T-cell (primary cell): ENCODE results near the gene DTX4. TPM values are rescaled to one million over a fixed set of nuclear protein-coding genes. Genes with fewer than 3 reads are reported as not detected.
A peak's percentile ranks its signal among the peaks of the same experiment; 100 is the strongest.

Source experiments
- ATAC-seq, 4 experiments: fragments of 200-7000 bp in 3 of 4; fragments of 150-1000 bp in 1 of 4; cut with Tn5 transposase; replicated peaks in 1 of 4; 1 replicate in 3 of 4; 2 replicates in 1 of 4; pipeline ENCODE4 v1.10.0; 2021; ENCODE audit warnings: moderate library complexity in 3 of 4, mild to moderate bottlenecking in 2 of 4, moderate number of reproducible peaks in 1 of 4
- CTCF ChIA-PET, 2 donors: fragments of 300-600 bp; sonication (Branson Sonifier 250); formaldehyde crosslinking; loops; one replicate each; lab custom pipeline; 2022; ENCODE audit warnings: antibody characterized with exemption in 2 of 2; lab: Charles Lee
- POLR2A ChIA-PET, 2 donors: fragments of 300-600 bp; sonication (Branson Sonifier 250); formaldehyde crosslinking; loops; one replicate each; lab custom pipeline; 2022; ENCODE audit warnings: antibody characterized with exemption in 2 of 2; lab: Charles Lee
- DNase-seq, 35 experiments: peaks; one replicate each; pipeline versions ENCODE4 v3.0.0 to v3.0.0-alpha.2; 2013 to 2023
- H3K27ac ChIP-seq: one replicate; pipeline ENCODE4 v1.5.1; 2013; ENCODE audit warnings: low read length
- H3K27me3 ChIP-seq, 2 experiments: replicated peaks in 1 of 2; 1 replicate in 1 of 2; 2 replicates in 1 of 2; pipeline versions ENCODE4 v1.6.1 to v1.7.0; 2013; ENCODE audit warnings: low read length in 1 of 2, mixed read lengths in 1 of 2; ENCODE audit not compliant: control insufficient read depth in 2 of 2, insufficient read depth in 2 of 2; ENCODE audit errors: extremely low read depth in 1 of 2
- H3K36me3 ChIP-seq, 2 donors: 1 replicate in 1 of 2; 2 replicates in 1 of 2; pipeline versions ENCODE4 v1.6.1 to v1.7.0; 2013; ENCODE audit warnings: low read length in 1 of 2; ENCODE audit not compliant: control insufficient read depth in 2 of 2, insufficient read depth in 1 of 2; ENCODE audit errors: extremely low read depth in 1 of 2
- H3K4me1 ChIP-seq, 2 experiments: 1 replicate in 1 of 2; 2 replicates in 1 of 2; pipeline versions ENCODE4 v1.6.1 to v1.7.0; 2013; ENCODE audit warnings: low read length in 2 of 2, mixed read lengths in 1 of 2; ENCODE audit not compliant: insufficient read depth in 2 of 2, control insufficient read depth in 1 of 2; ENCODE audit errors: extremely low read depth in 1 of 2
- H3K4me3 ChIP-seq, 2 donors: 1 replicate in 1 of 2; 2 replicates in 1 of 2; pipeline versions ENCODE4 v1.5.1 to v1.7.0; 2013; ENCODE audit warnings: mild to moderate bottlenecking in 2 of 2, low read length in 1 of 2, moderate library complexity in 1 of 2; ENCODE audit not compliant: control insufficient read depth in 1 of 2; ENCODE audit errors: extremely low read depth in 1 of 2
- H3K9me3 ChIP-seq: 2 replicates; pipeline ENCODE4 v1.7.0; 2013
- H3K27ac Mint-ChIP-seq, 2 donors: one replicate each; pipeline ENCODE4 v1.8.0; 2020 to 2021; ENCODE audit warnings: mild to moderate bottlenecking in 2 of 2, mixed read lengths in 2 of 2
- H3K27me3 Mint-ChIP-seq, 2 donors: one replicate each; pipeline ENCODE4 v1.8.0; 2021 to 2022; ENCODE audit warnings: mixed read lengths in 2 of 2
- H3K36me3 Mint-ChIP-seq: one replicate; pipeline ENCODE4 v1.8.0; 2021; ENCODE audit warnings: mixed read lengths
- H3K4me1 Mint-ChIP-seq, 3 donors: one replicate each; pipeline ENCODE4 v1.8.0; 2020 to 2022; ENCODE audit warnings: mixed read lengths in 3 of 3, mild to moderate bottlenecking in 1 of 3
- H3K4me3 Mint-ChIP-seq, 3 donors: one replicate each; pipeline ENCODE4 v1.8.0; 2020 to 2022; ENCODE audit warnings: mild to moderate bottlenecking in 3 of 3, mixed read lengths in 3 of 3, moderate library complexity in 3 of 3
- H3K9me3 Mint-ChIP-seq, 3 donors: one replicate each; pipeline ENCODE4 v1.8.0; 2020 to 2022; ENCODE audit warnings: mixed read lengths in 3 of 3
- WGBS: methylation state at CpG from one replicate; pipeline ENCODE4 v1.1.5; 2013; ENCODE audit warnings: missing lambda C conversion rate; ENCODE audit not compliant: insufficient coverage; 5-methylcytosine and 5-hydroxymethylcytosine counted together
- total RNA-seq, 35 experiments: library from RNA in 6 of 35; stranded (reverse) in 6 of 35; fragments of 120-200 nt in 1 of 35; gene quantifications; one replicate each; pipeline versions ENCODE4 v1.2.1 to v1.2.4 and lab custom pipeline; 2013 to 2026

DTX4 gene
- total RNA-seq, 5 donors from 2014 or later (not counting 1 experiment from before 2014, with no cell fraction given): 0.70 to 3.7 (median 2.1) TPM

GRCh38 chr11:59158206-59159068 lies 13.5 kb upstream of the DTX4 start:
- WGBS: 35% methylated on average over 6 of the region's 8 CpGs
- ATAC-seq (peak; percentile 88 to 99 (median 94)), DNase-seq (peak; percentile 26 to 88 (median 52))
- Histone ChIP-seq H3K27ac (no peak overlapping the region), H3K9me3 (no peaks in the 10 kb centered on the region), H3K36me3 (no peaks in the 10 kb centered on the region), H3K4me3 (no peak overlapping the region), H3K4me1 (peaks cover 0 to 3% of the 10 kb centered on the region in 2 experiments), H3K27me3 (peaks cover 0 to 5% of the 10 kb centered on the region in 2 experiments)
- Mint-ChIP-seq H3K36me3 (no peaks in the 10 kb centered on the region), H3K9me3 (no peaks in the 10 kb centered on the region), H3K4me1 (peaks cover 4 to 5% (median 4%) of the 10 kb centered on the region in 3 donors), H3K4me3 (no peak overlapping the region), H3K27me3 (peaks cover 13 to 19% of the 10 kb centered on the region in 2 donors), H3K27ac (no peak overlapping the region)
- ChIA-PET POLR2A (interaction anchor here (0.6 to 1.0 kb wide), 2 partner anchors 10 to 1821 kb away, joined by 3 to 5 read pairs; partner anchors contain the start of gene P2RX3 (in 1 of the 2)), CTCF (interaction anchor here (0.5 to 3.4 kb wide), 50 partner anchors 8 to 1817 kb away, joined by 3 to 24 read pairs (median 4); partner anchors contain the start of genes DTX4 (in 2 of the 2), FAM111A (in 1 of the 2) and FAM111B (in 1 of the 2))

- Histone ChIP-seq H3K27ac (no peak overlapping the region), H3K4me1 (no peaks in the 10 kb centered on the region), H3K9me3 (no peaks in the 10 kb centered on the region), H3K4me3 (no peak overlapping the region), H3K27me3 (peaks cover 0 to 8% of the 10 kb centered on the region in 2 experiments), H3K36me3 (no peaks in the 10 kb centered on the region)
- no peak overlapping the region for H3K27ac Mint-ChIP-seq
- H3K4me1 Mint-ChIP-seq: no peaks in the 10 kb centered on the region
- 89% methylated on average over 1 of the region's 3 CpGs for WGBS
- ChIA-PET CTCF (interaction anchor here (0.6 to 2.2 kb wide), 5 partner anchors 8 to 600 kb away, joined by 3 to 8 read pairs (median 6); partner anchors contain the start of gene DTX4 (in 1 of the 2)), POLR2A (interaction anchor here in 1 of 2 donors (0.6 kb wide), 1 partner anchor 129 kb away, joined by 4 read pairs; no protein-coding TSS in a partner anchor)
- H3K4me3 Mint-ChIP-seq: no peak overlapping the region
- no peak for DNase-seq
- H3K27me3 Mint-ChIP-seq: peaks cover 24 to 30% of the 10 kb centered on the region in 2 donors
- ATAC-seq: no peak
- no peaks in the 10 kb centered on the region for H3K36me3 Mint-ChIP-seq
- no peaks in the 10 kb centered on the region for H3K9me3 Mint-ChIP-seq
These were observed 7.9 kb upstream of the DTX4 start for GRCh38 chr11:59164028-59164427.

GRCh38 chr11:59172345-59173079 lies 580 bp downstream of the DTX4 start:
- H3K27me3 Mint-ChIP-seq: peaks cover 6 to 7% of the 10 kb centered on the region in 2 donors
- peak in 16 of 35 experiments; percentile 2 to 32 (median 10) for DNase-seq
- no peaks in the 10 kb centered on the region for H3K9me3 Mint-ChIP-seq
- peak overlapping the region in 1 of 2 donors; percentile 58 for H3K27ac Mint-ChIP-seq
- peak overlapping the region; percentile 79 to 90 (median 88) for H3K4me3 Mint-ChIP-seq
- H3K27me3 ChIP-seq: peaks cover 0 to 10% of the 10 kb centered on the region in 2 experiments
- peak; percentile 28 to 58 (median 50) for ATAC-seq
- H3K36me3 ChIP-seq: no peaks in the 10 kb centered on the region
- WGBS: under 1% methylated on average over 65 of the region's 70 CpGs
- peak overlapping the region; percentile 71 for H3K4me3 ChIP-seq
- H3K4me1 Mint-ChIP-seq: peaks cover 7 to 14% (median 9%) of the 10 kb centered on the region in 3 donors
- no peaks in the 10 kb centered on the region for H3K36me3 Mint-ChIP-seq
- ChIA-PET CTCF (interaction anchor here (0.8 to 2.8 kb wide), 22 partner anchors 8 to 257 kb away, joined by 3 to 33 read pairs (median 8); partner anchors contain the start of gene FAM111A (in 1 of the 2)), POLR2A (interaction anchor here in 1 of 2 donors (0.8 kb wide), 1 partner anchor 19 kb away, joined by 4 read pairs; no protein-coding TSS in a partner anchor)
- no peaks in the 10 kb centered on the region for H3K9me3 ChIP-seq
- no peak overlapping the region for H3K27ac ChIP-seq
- H3K4me1 ChIP-seq: peaks cover 2 to 19% of the 10 kb centered on the region in 2 experiments

GRCh38 chr11:59173080-59173963 lies 1.4 kb downstream of the DTX4 start:
- 29% methylated on average over 19 of the region's 37 CpGs for WGBS
- ChIA-PET CTCF (interaction anchor here (1.8 to 2.4 kb wide), 6 partner anchors 9 to 257 kb away, joined by 3 to 29 read pairs (median 8); partner anchors contain the start of gene FAM111A (in 1 of the 2)), POLR2A (no interaction called here)
- Histone ChIP-seq H3K36me3 (no peaks in the 10 kb centered on the region), H3K9me3 (no peaks in the 10 kb centered on the region), H3K4me3 (peak overlapping the region; percentile 47 to 71), H3K4me1 (peaks cover 2 to 19% of the 10 kb centered on the region in 2 experiments), H3K27ac (no peak overlapping the region), H3K27me3 (peaks cover 0 to 10% of the 10 kb centered on the region in 2 experiments)
- Mint-ChIP-seq H3K27ac (peak overlapping the region in 1 of 2 donors; percentile 58), H3K27me3 (peaks cover 6 to 7% of the 10 kb centered on the region in 2 donors), H3K4me1 (peaks cover 7 to 14% (median 9%) of the 10 kb centered on the region in 3 donors), H3K36me3 (no peaks in the 10 kb centered on the region), H3K9me3 (no peaks in the 10 kb centered on the region), H3K4me3 (peak overlapping the region; percentile 79 to 90 (median 88))
- DNase-seq (peak in 7 of 35 experiments; percentile 2 to 42 (median 9)), ATAC-seq (no peak)

GRCh38 chr11:59173964-59174663 lies 2.2 kb downstream of the DTX4 start:
- Histone ChIP-seq H3K27ac (no peak overlapping the region), H3K4me3 (no peak overlapping the region), H3K36me3 (no peaks in the 10 kb centered on the region), H3K4me1 (peaks cover 2 to 19% of the 10 kb centered on the region in 2 experiments), H3K9me3 (no peaks in the 10 kb centered on the region), H3K27me3 (peaks cover 0 to 10% of the 10 kb centered on the region in 2 experiments)
- no peak for DNase-seq
- H3K4me3 Mint-ChIP-seq: peak overlapping the region in 2 of 3 donors; percentile 4 to 90
- peaks cover 7 to 14% (median 9%) of the 10 kb centered on the region in 3 donors for H3K4me1 Mint-ChIP-seq
- H3K36me3 Mint-ChIP-seq: no peaks in the 10 kb centered on the region
- H3K9me3 Mint-ChIP-seq: no peaks in the 10 kb centered on the region
- CTCF ChIA-PET: interaction anchor here (0.7 to 2.2 kb wide), 5 partner anchors 12 to 32 kb away, joined by 3 to 7 read pairs (median 3); no protein-coding TSS in a partner anchor
- peaks cover 6 to 7% of the 10 kb centered on the region in 2 donors for H3K27me3 Mint-ChIP-seq
- no peak for ATAC-seq
- WGBS: 100% methylated on average over 2 of the region's 7 CpGs
- no peak overlapping the region for H3K27ac Mint-ChIP-seq
- POLR2A ChIA-PET: no interaction called here
